NCI-H1105 treated with DMSO at 0.1 percent for 48 hours (cell line): ENCODE measurements around the gene DTNA.

ENCODE experiments used
- DNase-seq: peaks from one replicate; lab custom pipeline; 2025; lab: John Stamatoyannopoulos, UW

The DTNA gene

DNA sequence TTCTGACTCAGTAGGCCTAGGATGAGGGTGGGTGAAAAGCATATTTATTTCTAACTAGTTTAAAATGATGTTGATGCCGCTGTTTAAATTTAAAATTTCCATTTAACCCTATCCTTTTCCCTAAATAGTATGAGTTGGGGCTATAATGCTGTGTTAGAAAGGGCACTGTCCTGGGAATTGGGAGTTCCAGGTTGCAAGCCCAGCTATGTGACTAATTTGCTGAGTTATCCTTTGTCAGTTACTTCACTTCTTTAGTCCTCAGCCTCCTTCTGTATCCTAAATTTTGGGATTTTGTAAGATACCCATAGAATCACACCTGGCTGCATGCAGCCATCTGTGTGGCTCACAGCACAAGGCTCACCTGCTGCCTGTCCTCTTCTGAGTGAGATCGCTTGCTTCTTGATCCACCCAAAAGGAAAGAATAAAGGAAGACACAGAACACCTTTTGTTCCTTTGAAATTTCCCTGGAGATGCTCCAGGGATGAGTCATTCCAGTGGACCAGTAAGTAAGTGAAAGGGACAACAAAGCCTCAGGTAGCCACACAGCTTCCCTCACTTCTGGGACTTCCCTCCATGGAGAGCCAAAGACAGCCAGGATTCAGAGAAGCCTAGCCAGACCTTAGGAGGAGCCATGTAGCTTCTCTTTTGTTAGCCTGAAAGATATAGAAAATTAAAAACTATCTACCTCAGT lies 97.2 kb downstream of the DTNA start:
- no peak for DNase-seq

DNA sequence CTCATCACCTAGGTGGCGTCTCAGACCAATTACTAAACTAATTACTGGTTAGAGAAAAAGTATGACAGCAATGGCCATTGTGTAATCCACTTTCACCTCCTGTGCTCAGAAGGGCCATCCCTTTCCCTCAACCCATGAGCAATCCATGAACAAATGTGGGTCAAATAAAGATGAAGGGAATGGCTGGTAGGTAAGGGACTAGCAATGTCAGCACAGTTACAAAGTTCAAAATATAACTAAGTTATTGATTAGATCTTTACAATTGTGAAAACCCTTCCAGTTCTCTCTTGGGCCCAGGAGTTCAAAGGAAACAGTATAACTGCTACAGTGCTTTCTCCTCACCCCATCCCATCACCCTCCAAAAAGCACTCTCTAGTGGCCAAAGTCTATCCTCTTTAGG lies 98.3 kb downstream of the DTNA start:
- no peak for DNase-seq

DNA sequence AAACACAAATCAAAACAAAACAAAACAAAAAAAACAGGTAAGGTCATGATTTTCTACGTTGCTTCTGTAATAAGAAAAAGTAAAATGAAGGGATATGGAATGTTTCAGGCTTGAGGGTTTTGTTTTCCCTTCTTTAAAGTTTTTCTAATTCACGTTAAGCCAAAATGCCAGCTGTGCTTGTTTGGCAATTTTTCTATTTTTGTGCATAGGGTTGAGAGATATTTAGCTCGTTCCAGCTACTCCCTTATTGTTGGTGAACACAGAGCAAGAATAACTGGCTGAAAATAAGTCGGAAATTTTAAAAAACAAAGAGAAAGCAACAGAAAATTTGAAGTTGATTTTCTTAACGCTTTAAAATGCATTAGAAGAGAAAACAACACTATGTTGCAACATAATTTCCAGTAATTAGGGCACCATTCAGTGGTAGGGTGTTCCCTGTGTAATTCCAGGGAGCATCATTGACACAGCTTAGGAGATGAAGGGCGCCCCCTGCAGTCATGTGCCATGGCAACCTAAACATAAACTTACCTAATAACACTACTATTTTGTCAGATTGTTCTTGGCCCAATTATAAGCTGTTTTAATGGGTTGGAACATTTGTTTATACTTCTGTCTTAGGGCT lies 99.5 kb downstream of the DTNA start:
- peak; percentile 19 for DNase-seq

DNA sequence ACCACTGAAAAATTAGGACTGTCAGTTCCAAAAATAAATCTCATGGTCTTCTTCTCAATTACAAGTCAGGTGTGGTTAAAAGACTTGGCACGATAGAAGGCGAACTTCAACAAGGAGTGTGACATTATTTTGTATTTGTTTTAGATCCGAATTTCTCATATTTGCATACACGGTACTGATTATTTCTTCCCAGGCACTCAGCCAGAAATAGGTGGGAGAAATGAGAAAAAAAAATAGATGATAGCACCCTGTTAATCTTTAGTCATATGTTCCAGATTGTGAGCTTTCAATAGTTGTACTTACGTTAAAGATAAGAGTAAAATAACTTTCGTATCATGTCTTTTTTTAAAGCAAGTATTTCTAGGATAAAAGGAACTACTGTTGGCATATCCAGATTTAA lies 106.1 kb downstream of the DTNA start:
- DNase-seq: no peak

DNA sequence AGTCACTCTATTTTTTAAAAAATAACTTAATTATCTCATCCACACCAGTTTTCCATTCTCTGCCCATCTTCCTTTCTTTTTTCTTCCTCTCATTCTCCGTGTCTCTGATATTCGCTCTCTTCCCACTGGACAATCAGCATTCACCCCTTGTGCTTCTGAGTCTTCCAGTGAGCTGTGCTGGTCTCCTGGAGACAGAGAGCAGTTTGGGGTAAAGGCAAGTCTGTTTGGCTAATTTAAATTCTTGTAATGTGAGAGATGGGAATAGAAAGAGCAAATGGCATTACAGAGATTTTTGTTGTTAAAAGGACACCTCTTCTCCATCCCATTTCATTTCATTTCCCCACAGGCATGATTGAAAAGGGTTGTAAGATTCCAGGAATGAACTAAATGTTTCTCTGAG lies 107.5 kb downstream of the DTNA start:
- no peak for DNase-seq

DNA sequence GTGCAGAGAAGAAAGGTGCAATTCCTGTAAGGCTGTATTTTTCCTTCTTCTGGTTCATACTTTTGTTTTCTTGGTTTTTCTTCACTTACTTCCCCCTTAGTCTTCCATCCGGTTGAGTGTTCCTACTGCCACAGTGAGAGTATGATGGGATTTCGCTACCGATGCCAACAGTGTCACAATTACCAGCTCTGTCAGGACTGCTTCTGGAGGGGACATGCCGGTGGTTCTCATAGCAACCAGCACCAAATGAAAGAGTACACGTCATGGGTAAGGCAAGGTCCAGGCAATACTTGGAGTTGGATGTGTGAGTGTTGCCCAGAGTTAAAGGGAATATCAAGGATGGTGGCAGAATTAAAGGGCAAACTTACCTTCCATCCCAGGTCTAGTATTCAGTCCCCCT lies 108.0 kb downstream of the DTNA start:
- DNase-seq: no peak

DNA sequence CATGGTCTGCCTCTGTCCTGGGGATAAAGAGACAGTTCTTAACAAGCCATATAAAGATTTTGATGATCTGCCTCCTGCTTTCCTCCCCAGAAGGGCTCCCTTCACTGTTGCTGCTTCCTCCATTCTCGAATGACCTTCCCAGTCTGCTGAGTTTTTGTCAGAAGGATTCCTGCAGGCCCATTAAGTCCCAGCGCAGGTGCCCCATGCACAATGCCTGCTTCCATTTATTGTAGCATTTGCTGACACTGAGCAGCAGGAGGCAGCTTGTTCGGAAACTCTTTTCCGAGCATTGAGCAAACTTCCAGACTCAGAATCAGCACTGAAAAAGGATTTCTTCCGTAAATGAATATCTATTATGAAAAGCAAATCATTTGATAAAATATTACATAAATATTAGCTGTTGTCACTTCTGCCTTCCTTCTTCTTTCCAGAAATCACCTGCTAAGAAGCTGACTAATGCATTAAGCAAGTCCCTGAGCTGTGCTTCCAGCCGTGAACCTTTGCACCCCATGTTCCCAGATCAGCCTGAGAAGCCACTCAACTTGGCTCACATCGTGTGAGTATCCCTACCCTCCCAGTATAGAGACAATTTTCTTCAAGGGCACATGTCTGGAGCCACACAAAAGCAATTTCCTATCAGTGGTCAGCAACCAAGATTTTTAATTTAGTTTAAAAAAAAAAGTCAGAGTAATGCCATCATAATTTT lies 110.4 kb downstream of the DTNA start:
- DNase-seq: no peak

DNA sequence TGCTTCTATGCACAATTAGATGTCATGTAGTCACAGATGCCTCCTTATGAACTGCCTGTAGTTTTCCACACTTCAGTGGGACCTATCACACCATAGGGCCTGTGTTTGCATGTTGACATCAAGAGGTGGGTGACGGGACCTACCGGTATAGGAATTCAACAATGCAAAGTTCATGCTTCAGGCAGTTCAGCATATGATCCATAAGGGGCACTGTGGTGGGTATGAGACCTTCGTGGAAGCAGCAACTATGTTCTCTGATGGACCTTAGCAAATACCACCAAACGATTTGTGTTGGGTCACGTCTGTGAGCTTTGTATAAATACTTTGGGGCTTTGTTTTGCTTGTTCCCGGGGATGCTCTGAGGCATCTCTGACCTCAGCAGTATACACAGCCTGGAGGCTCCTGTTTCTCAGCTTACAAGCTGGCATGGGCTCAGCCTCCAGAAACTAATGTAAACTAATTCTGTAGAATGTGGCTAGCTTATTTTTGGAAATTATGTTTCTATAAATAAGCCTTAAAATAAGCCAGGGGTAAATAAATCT lies 111.6 kb downstream of the DTNA start:
- DNase-seq: no peak

DNA sequence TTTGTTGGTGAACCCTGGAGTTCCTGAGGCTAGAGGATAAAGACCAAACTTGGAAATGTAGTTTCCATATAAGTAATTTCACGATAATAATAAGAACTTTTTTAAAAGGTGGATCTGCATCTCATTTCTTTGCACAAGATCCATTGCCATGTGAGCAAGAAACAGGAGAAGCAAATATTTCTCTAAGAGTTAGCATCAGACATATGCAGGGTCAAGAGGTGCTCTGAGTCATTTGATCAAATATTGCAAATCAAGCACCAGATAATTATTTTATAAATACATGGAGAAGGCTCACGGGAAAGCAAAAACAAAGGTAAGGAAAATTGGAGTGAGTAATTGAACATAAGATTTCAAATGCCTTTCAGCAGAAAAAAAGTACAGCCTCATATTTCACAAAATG lies 118.0 kb downstream of the DTNA start:
- DNase-seq: no peak

DNA sequence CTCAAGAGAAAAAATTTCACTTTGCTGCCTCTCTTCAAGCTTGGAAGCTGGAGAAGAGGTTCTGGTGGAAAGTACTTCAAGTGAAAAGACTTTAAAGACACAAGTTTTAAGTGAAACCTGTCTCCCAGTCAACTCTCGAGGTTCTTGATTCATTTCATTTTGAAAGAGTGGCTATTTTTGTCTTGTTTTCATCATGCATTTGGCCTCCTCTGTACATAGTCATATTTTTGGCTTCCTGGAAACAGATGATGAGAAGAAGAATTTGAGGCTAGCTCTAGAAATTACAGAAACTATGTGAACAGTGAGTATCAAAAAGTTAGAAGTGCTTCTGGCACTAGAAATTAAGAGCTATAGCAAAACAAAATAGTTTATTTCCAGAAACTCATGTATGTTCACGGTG lies 124.8 kb downstream of the DTNA start:
- DNase-seq: no peak

DNA sequence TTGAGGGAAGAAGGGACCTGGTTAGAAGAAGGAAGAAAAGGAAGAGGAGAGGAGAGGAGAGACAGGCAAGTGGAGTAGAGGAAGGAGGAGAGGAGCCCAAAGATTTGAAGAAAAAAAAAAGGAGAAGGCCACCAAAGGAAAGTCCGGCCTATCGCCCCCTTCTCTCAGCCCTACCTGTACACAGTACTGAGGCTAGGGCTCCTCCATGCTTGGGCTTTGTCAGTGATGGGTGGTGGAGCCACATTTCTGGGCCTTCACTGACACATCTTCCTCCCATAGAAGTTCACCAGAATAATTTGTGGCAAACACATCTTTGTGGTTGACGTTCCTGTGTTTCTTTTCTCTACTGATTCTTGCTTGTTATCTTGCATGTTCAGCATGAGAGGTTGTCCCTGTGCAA lies 125.4 kb downstream of the DTNA start:
- DNase-seq: no peak

DNA sequence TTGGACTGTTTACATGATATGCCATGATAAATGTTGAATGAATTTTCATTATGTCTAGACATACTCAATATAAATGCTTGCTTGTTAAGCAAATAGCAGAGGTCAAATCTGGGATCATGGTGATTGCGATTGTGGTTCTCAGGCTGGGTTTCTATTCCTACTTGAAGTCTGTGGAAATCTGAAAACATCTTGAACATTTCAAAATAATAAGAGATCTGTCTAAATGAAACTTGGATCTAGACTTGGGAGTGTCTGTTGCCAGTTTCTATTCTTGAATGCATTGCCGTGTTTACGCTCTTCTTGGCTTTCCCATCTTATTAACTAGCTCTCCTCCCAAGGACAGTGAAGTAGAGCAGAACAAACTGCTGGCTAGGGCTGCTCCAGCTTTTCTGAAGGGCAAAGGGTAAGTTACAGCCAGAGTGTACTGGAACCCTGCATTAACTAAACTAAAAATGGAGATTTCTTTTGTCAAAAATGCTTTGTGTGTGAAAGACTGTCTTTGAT lies 127.7 kb downstream of the DTNA start:
- no peak for DNase-seq

DNA sequence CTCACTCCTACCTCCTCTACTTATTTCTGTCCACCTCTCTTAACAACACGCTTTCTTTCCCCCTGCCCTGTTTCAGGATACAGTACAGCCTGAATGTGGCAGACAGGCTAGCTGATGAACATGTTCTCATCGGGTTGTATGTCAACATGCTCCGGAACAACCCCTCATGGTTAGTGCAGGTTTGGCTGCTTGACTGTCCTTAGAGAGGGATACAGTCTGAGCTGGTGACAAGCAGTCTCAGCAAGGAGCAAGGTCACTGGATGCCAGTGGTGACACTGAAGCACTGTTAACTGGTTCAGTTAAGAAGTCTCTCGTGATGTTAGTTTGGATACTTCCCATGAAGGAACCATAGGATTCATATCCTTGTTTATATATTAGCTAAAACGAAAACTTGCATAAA lies 128.6 kb downstream of the DTNA start:
- DNase-seq: no peak

DNA sequence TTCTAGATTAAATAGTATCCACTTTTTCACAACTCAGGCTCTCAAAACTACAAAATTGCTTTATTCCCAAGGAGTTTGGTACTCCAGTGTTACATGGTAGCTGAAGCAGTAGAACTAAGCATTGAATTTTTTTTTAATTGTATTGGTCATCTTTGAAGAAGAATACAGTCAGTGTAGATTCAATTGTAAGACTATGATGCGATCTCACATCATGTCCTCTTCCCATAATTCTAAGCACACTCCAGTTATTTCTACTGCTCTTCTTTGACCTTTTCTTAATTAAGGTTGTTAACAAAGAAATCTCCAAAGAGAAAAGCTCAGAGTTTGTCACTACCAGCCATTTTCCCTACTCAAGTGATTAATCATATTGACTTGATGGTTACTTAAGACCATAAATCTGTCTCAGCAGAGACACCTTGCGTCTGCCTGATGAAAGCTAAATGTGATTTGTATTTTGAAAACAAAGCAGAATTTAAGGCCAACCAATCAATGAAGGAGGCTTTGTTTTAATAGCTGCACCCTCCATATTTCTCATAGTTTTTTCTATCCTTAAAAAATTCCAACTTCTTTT lies 130.2 kb downstream of the DTNA start:
- DNase-seq: no peak

DNA sequence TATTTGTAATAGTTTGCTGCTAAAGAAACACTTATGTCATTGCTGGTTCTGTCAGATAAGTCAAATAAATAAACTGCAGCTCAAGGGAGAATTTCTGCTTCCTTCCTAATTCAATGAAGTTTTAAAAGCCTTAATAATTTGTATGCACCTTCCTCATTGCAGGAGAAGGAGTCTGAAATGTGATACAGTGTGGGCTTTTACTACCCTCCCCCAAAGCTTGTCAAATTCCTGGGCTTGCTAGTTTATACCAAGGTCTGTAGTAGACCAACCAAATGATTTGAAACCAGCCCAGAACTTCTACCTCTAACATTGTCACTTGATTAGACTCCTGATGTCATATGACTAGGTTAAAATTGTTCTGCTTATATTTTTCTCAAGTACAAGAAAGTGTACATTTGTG lies 131.8 kb downstream of the DTNA start:
- no peak for DNase-seq

DNA sequence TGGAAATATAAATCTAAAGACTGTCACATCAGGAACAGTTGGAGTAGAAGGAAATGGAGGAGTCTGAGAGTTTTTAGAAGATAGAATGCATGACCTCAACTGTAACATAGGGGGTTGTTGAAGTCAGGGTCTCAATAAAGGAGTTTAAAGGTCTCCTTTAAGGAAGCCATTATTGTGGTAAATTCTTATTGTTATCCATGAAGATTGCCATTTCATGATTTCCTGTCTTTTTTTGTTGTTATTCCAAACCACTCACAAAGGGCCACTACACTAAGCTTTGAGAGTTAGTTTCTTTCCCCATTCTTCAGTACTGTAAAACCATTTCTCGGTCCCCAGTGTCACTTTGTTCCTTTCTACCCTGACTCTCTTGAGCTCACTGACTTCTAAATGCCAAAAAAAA lies 134.0 kb downstream of the DTNA start:
- no peak for DNase-seq

DNA sequence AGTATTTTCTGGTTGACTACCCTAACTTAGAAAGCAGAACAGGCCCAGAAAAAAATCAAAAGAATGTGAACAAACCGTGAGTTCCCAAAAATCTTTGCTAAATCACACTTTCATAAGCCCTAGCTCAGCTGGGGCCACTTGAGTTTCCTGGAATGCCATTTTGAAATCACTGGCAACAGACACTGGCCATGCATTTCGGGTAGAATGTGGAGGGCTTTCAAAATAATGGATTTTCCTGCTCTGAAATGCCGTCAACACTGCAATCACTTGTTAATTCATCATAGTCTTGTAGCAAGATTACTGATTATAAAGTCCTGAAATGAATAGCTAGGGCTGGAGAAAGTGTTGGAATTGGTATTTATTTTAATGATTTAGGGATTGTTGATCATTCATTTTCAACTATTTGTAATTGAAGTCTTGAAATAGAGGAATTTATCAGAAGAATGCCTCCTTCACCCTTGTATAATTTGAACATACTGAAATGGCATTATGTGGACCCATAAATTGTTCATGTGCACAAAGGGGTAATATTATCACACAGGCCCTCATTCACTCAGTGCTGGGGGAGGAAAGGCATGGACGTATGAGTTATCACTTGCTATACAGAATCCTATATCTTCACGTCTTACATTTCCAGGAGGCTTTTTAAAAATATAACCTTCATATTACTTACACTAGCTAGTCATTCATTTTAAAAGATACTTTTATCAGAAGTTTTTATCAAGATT lies 134.8 kb downstream of the DTNA start:
- DNase-seq: no peak

DNA sequence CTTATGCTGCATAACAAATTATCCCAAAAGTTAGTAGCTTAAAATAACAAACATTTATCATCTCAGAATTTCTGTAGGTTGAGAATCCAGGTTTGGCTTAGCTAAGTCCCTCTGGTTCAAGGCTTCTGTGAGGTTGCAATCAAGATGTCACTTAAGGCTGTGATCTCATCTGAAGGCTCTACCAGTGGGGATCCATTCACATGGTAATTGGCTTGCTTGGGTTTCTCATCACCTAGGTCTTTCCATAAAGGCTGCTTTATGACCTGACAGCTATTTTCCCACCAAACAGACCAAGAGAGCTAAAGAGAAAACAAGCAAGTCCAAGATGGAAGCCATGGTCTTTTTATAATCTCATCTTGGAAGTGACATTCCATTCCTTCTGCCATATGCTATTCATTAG lies 137.3 kb downstream of the DTNA start:
- no peak for DNase-seq

DNA sequence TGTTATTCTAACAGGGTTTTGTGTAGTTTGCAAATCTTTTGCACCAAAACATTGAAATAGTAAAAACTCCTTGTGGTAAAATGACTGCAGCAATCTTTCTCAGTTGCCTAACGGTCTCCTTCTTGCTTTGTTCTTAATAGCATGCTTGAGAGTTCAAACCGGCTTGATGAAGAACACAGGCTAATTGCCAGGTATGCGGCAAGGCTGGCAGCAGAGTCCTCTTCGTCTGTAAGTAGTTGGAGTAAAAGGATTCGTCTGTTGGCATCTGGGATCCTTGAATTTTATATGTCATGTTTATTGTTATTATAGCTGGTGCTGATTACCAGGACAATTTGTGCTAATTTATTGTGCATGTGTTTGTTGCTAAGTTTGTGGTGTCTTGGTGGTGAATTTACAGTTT lies 138.1 kb downstream of the DTNA start:
- DNase-seq: no peak

DNA sequence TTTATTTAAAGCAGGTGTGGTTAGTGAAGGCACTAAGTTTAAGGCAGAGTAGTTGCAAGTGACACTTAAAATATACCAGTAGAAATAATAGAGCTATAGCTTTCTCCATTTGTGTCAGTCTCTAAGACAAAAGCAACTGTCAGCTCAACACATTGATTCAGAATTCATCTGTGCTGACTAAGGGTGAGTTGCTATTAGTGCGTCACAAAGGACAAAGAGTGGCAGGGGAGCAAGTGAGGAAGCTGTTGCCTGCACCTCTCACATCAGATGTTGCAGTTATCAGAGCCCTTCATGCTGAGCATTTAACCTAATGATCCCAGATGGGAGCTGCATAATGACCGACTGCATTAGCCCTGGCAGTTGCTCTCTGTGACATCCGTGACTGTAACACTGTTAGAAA lies 138.6 kb downstream of the DTNA start:
- no peak for DNase-seq

DNA sequence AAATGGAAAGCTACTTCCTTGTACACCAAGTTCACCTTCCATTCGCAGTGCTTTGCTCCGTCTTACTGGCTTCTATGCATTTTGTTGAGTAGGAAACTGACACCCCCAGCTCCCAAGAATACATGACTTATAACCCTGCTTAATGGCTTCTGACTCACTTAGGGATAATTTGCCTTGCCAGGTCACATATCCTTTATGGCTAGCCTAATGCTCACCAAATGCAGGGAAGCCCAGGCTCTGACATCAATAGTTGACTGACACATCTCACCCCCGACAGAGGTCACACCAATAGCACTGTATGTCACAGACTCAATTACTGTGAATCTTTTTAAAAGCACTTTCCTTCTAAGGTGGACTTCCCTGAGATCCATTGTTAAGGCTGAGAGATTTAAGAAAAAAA lies 147.2 kb downstream of the DTNA start:
- no peak for DNase-seq

DNA sequence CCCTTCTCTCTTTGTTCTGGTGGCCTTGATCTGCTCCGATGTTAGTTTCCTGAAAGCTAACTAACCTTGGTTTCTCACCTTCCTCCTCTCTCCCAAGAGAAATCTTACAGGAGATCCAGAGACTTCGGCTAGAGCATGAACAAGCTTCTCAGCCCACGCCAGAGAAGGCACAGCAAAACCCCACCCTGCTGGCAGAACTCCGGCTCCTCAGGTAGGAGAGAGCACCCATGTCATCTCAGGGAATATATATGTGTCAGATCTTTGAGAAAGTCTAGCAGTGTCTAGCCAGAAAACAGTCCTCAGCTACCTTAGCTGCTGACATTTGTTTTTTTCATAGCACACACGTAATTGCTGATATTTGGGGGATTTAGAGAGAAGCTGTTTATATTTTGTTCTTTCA lies 148.1 kb downstream of the DTNA start:
- no peak for DNase-seq
